Keratinocyte (primary cell): ENCODE results near the gene GABARAPL1. TPM values are rescaled to one million over a fixed set of nuclear protein-coding genes. Genes with fewer than 3 reads are reported as not detected.

Experiments used
- DNase-seq: peaks from one replicate; pipeline ENCODE4 v3.0.0-alpha.2; 2011; ENCODE audit warnings: low read depth, missing footprints, low spot score
- FAIRE-seq: peaks from 2 replicates; lab custom pipeline; 2011; peaks lifted over from hg19 to GRCh38; lab: Jason Lieb, UNC
- H2AFZ ChIP-seq: 2 replicates; pipeline ENCODE4 v1.6.0; 2012; ENCODE audit warnings: low read length, control low read depth, inconsistent platforms; ENCODE audit not compliant: control insufficient read depth
- H3K27ac ChIP-seq: 2 replicates; pipeline ENCODE4 v1.5.1; 2011; ENCODE audit warnings: low read length; ENCODE audit not compliant: control insufficient read depth, insufficient read depth
- H3K27me3 ChIP-seq: 3 replicates; pipeline ENCODE4 v1.6.0; 2011; ENCODE audit warnings: low read length; ENCODE audit not compliant: control insufficient read depth, insufficient read depth; ENCODE audit errors: extremely low read depth
- H3K36me3 ChIP-seq, 2 experiments: 2 replicates in 1 of 2; 3 replicates in 1 of 2; pipeline ENCODE4 v1.5.1; 2011; ENCODE audit warnings: low read length in 2 of 2, mild to moderate bottlenecking in 1 of 2; ENCODE audit not compliant: control insufficient read depth in 2 of 2, insufficient read depth in 2 of 2; ENCODE audit errors: extremely low read depth in 1 of 2
- H3K4me1 ChIP-seq: 3 replicates; pipeline ENCODE4 v1.5.1; 2011; ENCODE audit warnings: low read length; ENCODE audit not compliant: control insufficient read depth, insufficient read depth; ENCODE audit errors: extremely low read depth
- H3K4me2 ChIP-seq: 3 replicates; pipeline ENCODE4 v1.6.0; 2011; ENCODE audit warnings: low read depth, low read length; ENCODE audit not compliant: control insufficient read depth, insufficient read depth; ENCODE audit errors: extremely low read depth
- H3K4me3 ChIP-seq, 3 experiments: fragments of 200-600 bp in 1 of 3; sonication (generic) in 1 of 3; 2 replicates in 2 of 3; 3 replicates in 1 of 3; pipeline ENCODE4 v1.5.1; 2011 to 2016; ENCODE audit warnings: low read length in 3 of 3, mild to moderate bottlenecking in 3 of 3, control low read depth in 2 of 3, inconsistent platforms in 1 of 3, low read depth in 1 of 3, mixed read lengths in 1 of 3, mixed run types in 1 of 3, moderate library complexity in 1 of 3; ENCODE audit not compliant: control insufficient read depth in 2 of 3, insufficient read depth in 2 of 3; ENCODE audit errors: extremely low read depth in 1 of 3
- H3K79me2 ChIP-seq: 2 replicates; pipeline ENCODE4 v1.6.0; 2012; ENCODE audit warnings: low read length; ENCODE audit not compliant: control insufficient read depth, insufficient read depth
- H3K9ac ChIP-seq: 3 replicates; pipeline ENCODE4 v1.6.0; 2011; ENCODE audit warnings: low read length; ENCODE audit not compliant: control insufficient read depth, insufficient read depth; ENCODE audit errors: extremely low read depth
- H3K9me1 ChIP-seq: 3 replicates; pipeline ENCODE4 v1.6.0; 2011; ENCODE audit warnings: low read length; ENCODE audit not compliant: control insufficient read depth, insufficient read depth; ENCODE audit errors: extremely low read depth
- H3K9me3 ChIP-seq: 2 replicates; pipeline ENCODE4 v1.5.1; 2012; ENCODE audit warnings: low read depth, low read length; ENCODE audit not compliant: control insufficient read depth
- H4K20me1 ChIP-seq: 3 replicates; pipeline ENCODE4 v1.6.0; 2011; ENCODE audit warnings: low read length; ENCODE audit not compliant: control insufficient read depth, insufficient read depth; ENCODE audit errors: extremely low read depth
- CTCF ChIP-seq, 3 experiments: IDR thresholded peaks in 1 of 3; conservative IDR thresholded peaks in 1 of 3; optimal IDR thresholded peaks in 1 of 3; 2 replicates in 2 of 3; 3 replicates in 1 of 3; pipeline versions ENCODE3 to v1.5.1; 2011; ENCODE audit warnings: low read length in 3 of 3, mild to moderate bottlenecking in 3 of 3, moderate library complexity in 2 of 3, control low read depth in 1 of 3, inconsistent platforms in 1 of 3; ENCODE audit not compliant: insufficient read depth in 2 of 3; ENCODE audit errors: extremely low read depth in 1 of 3
- EZH2 ChIP-seq: IDR thresholded peaks from one replicate; pipeline ENCODE4 v1.6.1; 2012; ENCODE audit warnings: inconsistent platforms, mild to moderate bottlenecking, low read length, moderate library complexity
- dilution Hi-C: fragments of 300-500 bp; cut with MboI; formaldehyde crosslinking; loops from one replicate; pipeline ENCODE4 v1.7.0; 2020; ENCODE audit warnings: low sequenced_read_pairs; ENCODE audit not compliant: extremely low pct_ligation_motif_present
- polyA plus RNA-seq, 5 experiments: library from polyadenylated mRNA; depleted of rRNA in 3 of 5; stranded (reverse) in 3 of 5; stranded (forward) in 1 of 5; unstranded in 1 of 5; fragments of >200 nt; gene quantifications; 1 replicate in 1 of 5; 2 replicates in 3 of 5; 3 replicates in 1 of 5; pipeline versions ENCODE4 v1.2.1 to v1.2.3, GENCODE V29; 2011 to 2012; ENCODE audit warnings: missing spikeins in 2 of 5, low read depth in 1 of 5, low replicate concordance in 1 of 5

The GABARAPL1 gene
- polyA plus RNA-seq, 1 donor (not counting 4 experiments of a cell fraction or from before 2014, with no cell fraction given), result 24.3 TPM

DNA sequence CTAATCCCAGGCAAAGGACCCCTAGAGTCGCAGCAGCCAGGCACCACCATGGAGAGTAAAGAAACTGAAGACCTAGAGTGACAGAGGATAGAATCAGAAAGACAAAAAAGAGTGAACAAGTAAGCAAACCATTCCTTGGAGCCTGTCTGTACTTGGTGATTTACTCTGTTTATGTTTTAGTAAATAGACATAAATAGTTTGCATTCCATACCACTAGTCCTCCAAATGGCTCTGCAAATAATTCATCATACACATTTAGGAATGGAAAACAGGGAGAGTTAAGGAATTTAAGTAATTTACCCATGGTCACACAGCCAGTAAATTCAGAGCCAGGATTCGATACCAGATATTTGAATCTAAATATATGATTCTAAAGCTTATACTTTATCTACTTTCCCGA lies 43.6 kb upstream of the GABARAPL1 start:
- no peaks in the 10 kb centered on the region for H3K79me2 ChIP-seq
- H2AFZ ChIP-seq, result no peak overlapping the region
- no peak for DNase-seq

GRCh38 chr12:10170216-10170615 lies 42.5 kb upstream of the GABARAPL1 start:
- Histone ChIP-seq H3K4me2 (no peak overlapping the region), H3K9me3 (no peaks in the 10 kb centered on the region), H3K27ac (no peak overlapping the region), H3K79me2 (no peaks in the 10 kb centered on the region), H3K9me1 (no peaks in the 10 kb centered on the region), H3K4me3 (no peak overlapping the region), H3K9ac (no peak overlapping the region), H3K27me3 (no peaks in the 10 kb centered on the region), H2AFZ (no peak overlapping the region), H3K36me3 (no peaks in the 10 kb centered on the region), H3K4me1 (peaks cover 14% of the 10 kb centered on the region), H4K20me1 (no peaks in the 10 kb centered on the region)
- FAIRE-seq, result no peak
- TF ChIP-seq CTCF (optimal IDR thresholded peaks at IDR 0.05 in 1 of 3, IDR thresholded peaks at IDR 0.05 in 1 of 3, conservative IDR thresholded peaks at IDR 0.05 in 1 of 3; ENCODE audit: extremely low read depth in 1 of 3, insufficient read depth in 2 of 3, low read length in 3 of 3), result no peak
- no peak for TF ChIP-seq EZH2
- no peak for DNase-seq
- dilution Hi-C loops, result no loop called here

More for the DNA sequence above, 43.6 kb upstream of the GABARAPL1 start:
- dilution Hi-C loops, result loop anchor here (10.0 kb wide), 1 partner anchor 56 kb away; no protein-coding TSS in a partner anchor
- Histone ChIP-seq H3K4me1 (peaks cover 10% of the 10 kb centered on the region), H4K20me1 (no peaks in the 10 kb centered on the region), H3K9me3 (no peaks in the 10 kb centered on the region), H3K27me3 (no peaks in the 10 kb centered on the region), H3K4me3 (no peak overlapping the region), H3K27ac (no peak overlapping the region), H3K9me1 (no peaks in the 10 kb centered on the region), H3K36me3 (no peaks in the 10 kb centered on the region), H3K4me2 (no peak overlapping the region), H3K9ac (no peak overlapping the region)
- TF ChIP-seq EZH2 (no peak), CTCF (optimal IDR thresholded peaks at IDR 0.05 in 1 of 3, IDR thresholded peaks at IDR 0.05 in 1 of 3, conservative IDR thresholded peaks at IDR 0.05 in 1 of 3; ENCODE audit: extremely low read depth in 1 of 3, insufficient read depth in 2 of 3, low read length in 3 of 3) (no peak)
- FAIRE-seq, result no peak
